WTC11 (cell line): ENCODE data around the gene SLC7A6OS. TPM values are rescaled to one million over a fixed set of nuclear protein-coding genes. Genes with fewer than 3 reads are reported as not detected.

Experiments
- ATAC-seq: fragments of 200-7000 bp; cut with Tn5 transposase; 2 replicates; pipeline ENCODE4 v1.10.0; 2021; ENCODE audit warnings: mild to moderate bottlenecking, moderate library complexity
- CTCF ChIA-PET: fragments of 300-600 bp; sonication (Branson Sonifier 250); formaldehyde crosslinking; loops from one replicate; lab custom pipeline; 2021; ENCODE audit warnings: antibody characterized with exemption; lab: Charles Lee
- POLR2A ChIA-PET: fragments of 350-600 bp; sonication (Branson Sonifier 250); formaldehyde crosslinking; loops from one replicate; lab custom pipeline; 2021; ENCODE audit warnings: antibody characterized with exemption; lab: Charles Lee
- DNase-seq: peaks from one replicate; pipeline ENCODE4 v3.0.0; 2021; ENCODE audit warnings: low spot score
- H3K27ac Mint-ChIP-seq: 2 replicates; pipeline ENCODE4 v1.8.0; 2021; ENCODE audit warnings: mixed read lengths
- H3K27me3 Mint-ChIP-seq: 2 replicates; pipeline ENCODE4 v1.8.0; 2021; ENCODE audit warnings: low read depth, mild to moderate bottlenecking, moderate library complexity, mixed read lengths
- H3K36me3 Mint-ChIP-seq: 2 replicates; pipeline ENCODE4 v1.8.0; 2021; ENCODE audit warnings: mixed read lengths
- H3K4me1 Mint-ChIP-seq: 2 replicates; pipeline ENCODE4 v1.8.0; 2022; ENCODE audit warnings: mixed read lengths
- H3K4me3 Mint-ChIP-seq: 2 replicates; pipeline ENCODE4 v1.8.0; 2021; ENCODE audit warnings: mild to moderate bottlenecking, moderate library complexity, mixed read lengths
- H3K9me3 Mint-ChIP-seq: 2 replicates; pipeline ENCODE4 v1.8.0; 2021; ENCODE audit warnings: mixed read lengths
- AFF4 ChIP-seq: sonication (generic); formaldehyde crosslinking; IDR thresholded peaks from 2 replicates; pipeline ENCODE4 v1.8.1; 2023; ENCODE audit warnings: mild to moderate bottlenecking, missing genetic modification reagents, borderline replicate concordance
- ATF1 ChIP-seq: sonication (generic); formaldehyde crosslinking; IDR thresholded peaks from 2 replicates; pipeline ENCODE4 v1.8.1; 2023; ENCODE audit warnings: mild to moderate bottlenecking, moderate library complexity, missing genetic modification reagents
- ERG ChIP-seq: fragments of 250-450 bp; sonication (Bioruptor Pico); IDR thresholded peaks from 2 replicates; pipeline ENCODE4 v1.8.0; 2021; ENCODE audit warnings: mild to moderate bottlenecking
- ESRRA ChIP-seq: sonication (generic); formaldehyde crosslinking; IDR thresholded peaks from 2 replicates; pipeline ENCODE4 v1.8.1; 2022; ENCODE audit warnings: mild to moderate bottlenecking, missing genetic modification reagents, borderline replicate concordance
- GRHL2 ChIP-seq: fragments of 250-450 bp; sonication (Bioruptor Pico); IDR thresholded peaks from 2 replicates; pipeline ENCODE4 v1.8.0; 2022; ENCODE audit warnings: mild to moderate bottlenecking, moderate library complexity; ENCODE audit not compliant: insufficient replicate concordance, severe bottlenecking
- JAZF1 ChIP-seq: fragments of 250-450 bp; sonication (Bioruptor Pico); IDR thresholded peaks from 2 replicates; pipeline ENCODE4 v1.9.0; 2021; ENCODE audit warnings: moderate library complexity, mild to moderate bottlenecking, inconsistent platforms
- MLX ChIP-seq: sonication (generic); formaldehyde crosslinking; IDR thresholded peaks from 2 replicates; pipeline ENCODE4 v1.8.1; 2023; ENCODE audit warnings: mild to moderate bottlenecking, missing genetic modification reagents, moderate library complexity
- MXD4 ChIP-seq: fragments of 250-450 bp; sonication (Bioruptor Pico); IDR thresholded peaks from 2 replicates; pipeline ENCODE4 v1.8.0; 2021; ENCODE audit warnings: mild to moderate bottlenecking, moderate library complexity, borderline replicate concordance
- MYBL2 ChIP-seq: sonication (generic); formaldehyde crosslinking; IDR thresholded peaks from 2 replicates; pipeline ENCODE4 v1.8.1; 2023; ENCODE audit warnings: mild to moderate bottlenecking, moderate library complexity, missing genetic modification reagents
- NFYB ChIP-seq: sonication (generic); formaldehyde crosslinking; conservative IDR thresholded peaks from 2 replicates; pipeline ENCODE4 v1.8.0; 2022; ENCODE audit warnings: low read depth, missing genetic modification reagents
- SMAD4 ChIP-seq: sonication (generic); formaldehyde crosslinking; IDR thresholded peaks from 2 replicates; pipeline ENCODE4 v1.8.0; 2022; ENCODE audit warnings: mild to moderate bottlenecking, missing genetic modification reagents
- STAT6 ChIP-seq: sonication (generic); formaldehyde crosslinking; conservative IDR thresholded peaks from 2 replicates; pipeline ENCODE4 v1.8.1; 2023; ENCODE audit warnings: mild to moderate bottlenecking, low read depth, missing genetic modification reagents, moderate library complexity
- USF1 ChIP-seq: sonication (generic); formaldehyde crosslinking; IDR thresholded peaks from 2 replicates; pipeline ENCODE4 v1.8.0; 2022; ENCODE audit warnings: mild to moderate bottlenecking, missing genetic modification reagents
- ZBTB21 ChIP-seq: sonication (generic); formaldehyde crosslinking; IDR thresholded peaks from 2 replicates; pipeline ENCODE4 v1.8.1; 2023; ENCODE audit warnings: mild to moderate bottlenecking, missing genetic modification reagents, borderline replicate concordance
- total RNA-seq: library from RNA; stranded (reverse); gene quantifications from 3 replicates; pipeline ENCODE4 v1.2.3, GENCODE V29; 2021

The SLC7A6OS gene
- total RNA-seq, 1 experiment from 2014 or later, result 22.6 TPM

GRCh38 chr16:68250951-68251350, 59.8 kb downstream of the SLC7A6OS start (continued):
- no peak for TF ChIP-seq MLX

GRCh38 chr16:68249371-68249770, 61.4 kb downstream of the SLC7A6OS start:
- TF ChIP-seq ESRRA (CRISPR knock-in tag), result no peak
- TF ChIP-seq GRHL2 (CRISPR knock-in tag), result no peak
- no peak for TF ChIP-seq AFF4 (CRISPR knock-in tag)
- TF ChIP-seq SMAD4 (CRISPR knock-in tag), result no peak
- no peak for TF ChIP-seq ATF1 (CRISPR knock-in tag)
- TF ChIP-seq ZBTB21, result no peak
- TF ChIP-seq USF1, result no peak
- no peak for TF ChIP-seq STAT6 (CRISPR knock-in tag)
- no peak for TF ChIP-seq NFYB (CRISPR knock-in tag)
- TF ChIP-seq MXD4 (CRISPR knock-in tag), result no peak
- TF ChIP-seq ERG (CRISPR knock-in tag), result no peak
- TF ChIP-seq MYBL2 (CRISPR knock-in tag), result no peak
- TF ChIP-seq JAZF1 (CRISPR knock-in tag), result no peak
- Mint-ChIP-seq H3K9me3 (no peaks in the 10 kb centered on the region), H3K27me3 (peaks cover 18% of the 10 kb centered on the region), H3K36me3 (0 out of 2 replicates have a peak, but pooled peaks cover 4% of the 10 kb centered on the region), H3K4me1 (peaks cover 5% of the 10 kb centered on the region), H3K27ac (no peak overlapping the region), H3K4me3 (no peak overlapping the region)
- POLR2A ChIA-PET, result interaction anchor here (0.7 kb wide), 1 partner anchor 30 kb away, joined by 10 read pairs; no protein-coding TSS in a partner anchor
- CTCF ChIA-PET, result interaction anchor here (0.9 to 1.8 kb wide), 3 partner anchors 15 to 165 kb away, joined by 3 to 8 read pairs (median 4); partner anchors contain the start of gene SLC7A6
- DNase-seq (no peak), ATAC-seq (no peak)

Other genes starting within 250 kb of the SLC7A6OS start
- gene NFATC3, start 225.6 kb downstream of the SLC7A6OS start, total RNA-seq, result 32.5 to 34.6 TPM (median 33.3 TPM) in 3 replicates
- 48.5 to 55.0 TPM (median 49.8 TPM) in 3 replicates for gene ESRP2, start 74.8 kb downstream of the SLC7A6OS start, total RNA-seq
- gene PLA2G15, start 65.6 kb downstream of the SLC7A6OS start, total RNA-seq, result 9.4 to 10.2 TPM (median 9.8 TPM) in 3 replicates
- 27.4 TPM in 3 replicates for gene SLC7A6, start 46.4 kb downstream of the SLC7A6OS start, total RNA-seq
- gene PRMT7, start 73 bp upstream of the SLC7A6OS start, total RNA-seq, result 50.3 to 59.3 TPM (median 52.5 TPM) in 3 replicates
- gene SMPD3, start 137.6 kb upstream of the SLC7A6OS start, total RNA-seq, result 0.99 to 1.4 TPM (median 1.2 TPM) in 3 replicates
- 21.7 to 24.9 TPM (median 22.6 TPM) in 3 replicates for gene ZFP90, start 228.3 kb upstream of the SLC7A6OS start, total RNA-seq